HEK293 (cell line): ENCODE data around the gene GSK3B.

Source experiments
- CTCF ChIA-PET: fragments of 350-600 bp; formaldehyde crosslinking; extraction: SDS; loops from one replicate; lab custom pipeline; 2021; ENCODE audit warnings: antibody characterized with exemption; lab: Yijun Ruan, JAX
- POLR2A ChIA-PET: fragments of 300-600 bp; formaldehyde crosslinking; extraction: SDS; loops from one replicate; lab custom pipeline; 2020; ENCODE audit warnings: antibody characterized with exemption, inconsistent platforms; lab: Yijun Ruan, JAX
- H3K27ac ChIP-seq: fragments of 200-500 bp; sonication (Bioruptor generic); 2 replicates; pipeline ENCODE4 v1.5.1; 2014; ENCODE audit warnings: low read depth, low read length, control low read depth, inconsistent platforms; ENCODE audit errors: extremely low read depth
- H3K36me3 ChIP-seq, 2 experiments: fragments of 200-500 bp in 1 of 2; sonication (Bioruptor generic) in 1 of 2; 1 replicate in 1 of 2; 2 replicates in 1 of 2; pipeline ENCODE4 v1.5.1; 2014 to 2017; ENCODE audit warnings: inconsistent platforms in 2 of 2, low read length in 2 of 2; ENCODE audit not compliant: control insufficient read depth in 2 of 2, insufficient read depth in 1 of 2
- H3K4me1 ChIP-seq: fragments of 200-500 bp; sonication (Bioruptor generic); 2 replicates; pipeline ENCODE4 v1.5.1; 2014; ENCODE audit warnings: mild to moderate bottlenecking, low read length, inconsistent platforms; ENCODE audit not compliant: control insufficient read depth, insufficient read depth
- H3K4me3 ChIP-seq: 2 replicates; pipeline ENCODE4 v1.5.1; 2011; ENCODE audit warnings: low read depth, mild to moderate bottlenecking, control low read depth, low read length, moderate library complexity
- H3K9me3 ChIP-seq: fragments of 200-500 bp; sonication (Bioruptor generic); 2 replicates; pipeline ENCODE4 v1.5.1; 2014; ENCODE audit warnings: low read depth, low read length, inconsistent platforms; ENCODE audit not compliant: control insufficient read depth, insufficient read depth
- BCL11A ChIP-seq: fragments of 450-650 bp; formaldehyde crosslinking; IDR thresholded peaks from 2 replicates; pipeline ENCODE4 v1.5.1; 2016; ENCODE audit warnings: low read depth, missing biosample characterization, missing genetic modification characterization
- GLI4 ChIP-seq: fragments of 450-650 bp; formaldehyde crosslinking; IDR thresholded peaks from 2 replicates; pipeline ENCODE4 v1.5.1; 2016; ENCODE audit warnings: missing biosample characterization, missing genetic modification characterization
- KLF10 ChIP-seq: fragments of 450-650 bp; IDR thresholded peaks from 2 replicates; pipeline ENCODE4 v1.5.1; 2018; ENCODE audit warnings: missing biosample characterization, mild to moderate bottlenecking, missing genetic modification characterization
- SP7 ChIP-seq: fragments of 450-650 bp; formaldehyde crosslinking; IDR thresholded peaks from 2 replicates; pipeline ENCODE4 v1.5.1; 2016; ENCODE audit warnings: missing biosample characterization, missing genetic modification characterization
- TRIM28 ChIP-seq: IDR thresholded peaks from 2 replicates; pipeline ENCODE4 v1.6.1; 2011; ENCODE audit warnings: low read length, control low read depth, borderline replicate concordance
- ZBTB20 ChIP-seq: fragments of 450-650 bp; formaldehyde crosslinking; IDR thresholded peaks from 2 replicates; pipeline ENCODE4 v1.5.1; 2016; ENCODE audit warnings: missing biosample characterization, missing genetic modification characterization
- ZFHX2 ChIP-seq: fragments of 450-650 bp; formaldehyde crosslinking; conservative IDR thresholded peaks from 2 replicates; pipeline ENCODE4 v1.5.1; 2016; ENCODE audit warnings: missing biosample characterization, missing genetic modification characterization
- ZNF169 ChIP-seq: fragments of 450-650 bp; formaldehyde crosslinking; IDR thresholded peaks from 2 replicates; pipeline ENCODE4 v1.5.1; 2016; ENCODE audit warnings: missing biosample characterization, missing genetic modification characterization
- ZNF175 ChIP-seq: fragments of 450-650 bp; formaldehyde crosslinking; IDR thresholded peaks from 2 replicates; pipeline ENCODE4 v1.5.1; 2016; ENCODE audit warnings: missing biosample characterization, missing genetic modification characterization
- ZNF202 ChIP-seq: fragments of 450-650 bp; formaldehyde crosslinking; IDR thresholded peaks from 2 replicates; pipeline ENCODE4 v1.5.1; 2016; ENCODE audit warnings: missing biosample characterization, missing genetic modification characterization, borderline replicate concordance
- ZNF221 ChIP-seq: fragments of 450-650 bp; formaldehyde crosslinking; IDR thresholded peaks from 2 replicates; pipeline ENCODE4 v1.5.1; 2017; ENCODE audit warnings: missing biosample characterization, missing genetic modification characterization, borderline replicate concordance
- ZNF433 ChIP-seq: fragments of 450-650 bp; formaldehyde crosslinking; IDR thresholded peaks from 2 replicates; pipeline ENCODE4 v1.5.1; 2016; ENCODE audit warnings: missing biosample characterization, missing genetic modification characterization, low read depth
- ZNF510 ChIP-seq: fragments of 450-650 bp; formaldehyde crosslinking; IDR thresholded peaks from 2 replicates; pipeline ENCODE4 v1.5.1; 2018; ENCODE audit warnings: mild to moderate bottlenecking, missing genetic modification characterization, missing biosample characterization; ENCODE audit not compliant: insufficient replicate concordance
- ZNF529 ChIP-seq: fragments of 450-650 bp; formaldehyde crosslinking; IDR thresholded peaks from 2 replicates; pipeline ENCODE4 v1.5.1; 2017; ENCODE audit warnings: missing genetic modification characterization, missing biosample characterization; ENCODE audit not compliant: insufficient replicate concordance
- ZNF530 ChIP-seq: fragments of 450-650 bp; formaldehyde crosslinking; IDR thresholded peaks from 2 replicates; pipeline ENCODE4 v1.5.1; 2016; ENCODE audit warnings: low read depth, missing biosample characterization, missing genetic modification characterization
- ZNF624 ChIP-seq: fragments of 450-650 bp; formaldehyde crosslinking; IDR thresholded peaks from 2 replicates; pipeline ENCODE4 v1.5.1; 2017; ENCODE audit warnings: missing biosample characterization, missing genetic modification characterization
- ZNF629 ChIP-seq: fragments of 450-650 bp; formaldehyde crosslinking; IDR thresholded peaks from 2 replicates; pipeline ENCODE4 v1.5.1; 2017; ENCODE audit warnings: missing biosample characterization, missing genetic modification characterization
- ZNF747 ChIP-seq: fragments of 450-650 bp; formaldehyde crosslinking; IDR thresholded peaks from 2 replicates; pipeline ENCODE4 v1.5.1; 2016; ENCODE audit warnings: missing biosample characterization, missing genetic modification characterization
- ZNF776 ChIP-seq: fragments of 450-650 bp; formaldehyde crosslinking; IDR thresholded peaks from 2 replicates; pipeline ENCODE4 v1.5.0; 2017; ENCODE audit warnings: missing biosample characterization, missing genetic modification characterization, borderline replicate concordance
- ZNF837 ChIP-seq: fragments of 450-650 bp; formaldehyde crosslinking; IDR thresholded peaks from 2 replicates; pipeline ENCODE4 v1.5.1; 2016; ENCODE audit warnings: missing biosample characterization, missing genetic modification characterization
- ZSCAN23 ChIP-seq: fragments of 450-650 bp; formaldehyde crosslinking; IDR thresholded peaks from 2 replicates; pipeline ENCODE4 v1.5.1; 2016; ENCODE audit warnings: missing biosample characterization, missing genetic modification characterization
- ZSCAN30 ChIP-seq: fragments of 450-650 bp; IDR thresholded peaks from 2 replicates; pipeline ENCODE4 v1.5.1; 2018; ENCODE audit warnings: missing biosample characterization, mild to moderate bottlenecking, missing genetic modification characterization, moderate library complexity
- TF ChIP-seq, protein P1 (sequence below): sonication (generic); formaldehyde crosslinking; IDR thresholded peaks from 2 replicates; pipeline ENCODE4 v1.8.1; 2022; ENCODE audit warnings: mild to moderate bottlenecking, moderate library complexity, missing genetic modification reagents
- TF ChIP-seq, protein P2 (sequence below): fragments of 450-650 bp; formaldehyde crosslinking; IDR thresholded peaks from 2 replicates; pipeline ENCODE4 v1.5.1; 2016; ENCODE audit warnings: missing biosample characterization, missing genetic modification characterization
- TF ChIP-seq, protein P3 (sequence below): fragments of 450-650 bp; formaldehyde crosslinking; IDR thresholded peaks from 2 replicates; pipeline ENCODE4 v1.5.1; 2016; ENCODE audit warnings: missing biosample characterization, missing genetic modification characterization, low read depth
- TF ChIP-seq, protein P4 (sequence below): fragments of 450-650 bp; formaldehyde crosslinking; optimal IDR thresholded peaks from 2 replicates; pipeline ENCODE3; 2016; ENCODE audit warnings: missing biosample characterization, mild to moderate bottlenecking, missing genetic modification characterization

GSK3B gene

DNA sequence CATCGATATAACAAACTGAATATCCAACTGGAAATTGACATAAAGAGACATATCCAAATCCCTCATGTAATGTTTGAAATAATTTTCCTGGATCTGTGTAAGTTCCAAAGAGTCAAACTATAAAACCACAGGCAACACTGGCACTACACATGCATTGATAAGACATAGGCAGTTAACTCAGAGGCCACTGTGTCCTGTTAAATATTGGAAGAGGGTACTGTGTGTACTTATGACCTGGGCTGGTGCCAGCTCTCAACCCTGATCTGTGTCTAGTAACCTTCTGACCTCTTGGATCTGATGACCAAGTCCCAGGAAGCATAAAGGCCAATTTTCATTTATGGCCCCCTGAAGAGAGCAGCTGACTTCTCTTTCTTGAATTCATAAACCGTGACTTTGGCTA is 307.8 kb downstream of the GSK3B start (continued):
- no peak for TF ChIP-seq ZNF433 (tag by site-specific recombination)
- no peak for TF ChIP-seq ZFHX2 (tag by site-specific recombination)
- no peak for TF ChIP-seq ZNF629 (tag by site-specific recombination)
- TF ChIP-seq GLI4 (tag by site-specific recombination), result no peak
- TF ChIP-seq KLF10, result no peak
- TF ChIP-seq ZNF530, result no peak
- no peak for TF ChIP-seq ZNF747 (tag by site-specific recombination)
- no peak for TF ChIP-seq ZSCAN30 (tag by site-specific recombination)
- TF ChIP-seq ZNF776 (tag by site-specific recombination), result no peak
- TF ChIP-seq BCL11A (tag by site-specific recombination), result no peak
- TF ChIP-seq, protein P1, sequence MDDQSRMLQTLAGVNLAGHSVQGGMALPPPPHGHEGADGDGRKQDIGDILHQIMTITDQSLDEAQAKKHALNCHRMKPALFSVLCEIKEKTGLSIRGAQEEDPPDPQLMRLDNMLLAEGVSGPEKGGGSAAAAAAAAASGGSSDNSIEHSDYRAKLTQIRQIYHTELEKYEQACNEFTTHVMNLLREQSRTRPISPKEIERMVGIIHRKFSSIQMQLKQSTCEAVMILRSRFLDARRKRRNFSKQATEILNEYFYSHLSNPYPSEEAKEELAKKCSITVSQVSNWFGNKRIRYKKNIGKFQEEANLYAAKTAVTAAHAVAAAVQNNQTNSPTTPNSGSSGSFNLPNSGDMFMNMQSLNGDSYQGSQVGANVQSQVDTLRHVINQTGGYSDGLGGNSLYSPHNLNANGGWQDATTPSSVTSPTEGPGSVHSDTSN (CRISPR knock-in tag), result no peak
- TF ChIP-seq SP7 (tag by site-specific recombination), result no peak

DNA sequence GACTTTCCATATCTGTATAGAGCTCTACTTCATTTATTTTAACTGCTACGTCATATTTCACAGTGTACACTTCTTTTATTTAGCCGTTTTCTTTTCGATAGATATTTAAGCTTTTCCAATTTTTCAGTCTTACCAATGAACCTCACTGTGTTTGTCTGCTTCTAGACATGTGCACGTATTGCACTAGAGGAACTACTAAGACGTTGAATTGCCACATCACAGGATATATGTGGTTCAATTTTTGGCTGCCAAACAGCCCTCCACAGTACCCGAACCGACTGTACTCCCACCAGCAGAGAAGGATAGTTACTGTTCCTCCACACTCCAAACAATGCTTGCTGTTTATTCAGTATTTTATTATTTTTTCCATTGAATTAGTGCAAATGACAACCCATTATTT is 310.4 kb downstream of the GSK3B start:
- Histone ChIP-seq H3K4me1 (no peaks in the 10 kb centered on the region), H3K9me3 (no peaks in the 10 kb centered on the region), H3K4me3 (no peak overlapping the region), H3K36me3 (no peaks in the 10 kb centered on the region)
- peak; percentile 66 for TF ChIP-seq ZNF510 (tag by site-specific recombination)
- TF ChIP-seq, protein P2, sequence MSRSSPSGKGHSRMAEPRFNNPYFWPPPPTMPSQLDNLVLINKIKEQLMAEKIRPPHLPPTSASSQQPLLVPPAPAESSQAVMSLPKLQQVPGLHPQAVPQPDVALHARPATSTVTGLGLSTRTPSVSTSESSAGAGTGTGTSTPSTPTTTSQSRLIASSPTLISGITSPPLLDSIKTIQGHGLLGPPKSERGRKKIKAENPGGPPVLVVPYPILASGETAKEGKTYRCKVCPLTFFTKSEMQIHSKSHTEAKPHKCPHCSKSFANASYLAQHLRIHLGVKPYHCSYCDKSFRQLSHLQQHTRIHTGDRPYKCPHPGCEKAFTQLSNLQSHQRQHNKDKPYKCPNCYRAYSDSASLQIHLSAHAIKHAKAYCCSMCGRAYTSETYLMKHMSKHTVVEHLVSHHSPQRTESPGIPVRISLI (tag by site-specific recombination), result no peak
- no peak for TF ChIP-seq ZNF624 (tag by site-specific recombination)
- TF ChIP-seq, all 188 proteins: peak for 1
- POLR2A ChIA-PET, result no interaction called here
- CTCF ChIA-PET, result no interaction called here
- no peak overlapping the region for H3K27ac ChIP-seq

DNA sequence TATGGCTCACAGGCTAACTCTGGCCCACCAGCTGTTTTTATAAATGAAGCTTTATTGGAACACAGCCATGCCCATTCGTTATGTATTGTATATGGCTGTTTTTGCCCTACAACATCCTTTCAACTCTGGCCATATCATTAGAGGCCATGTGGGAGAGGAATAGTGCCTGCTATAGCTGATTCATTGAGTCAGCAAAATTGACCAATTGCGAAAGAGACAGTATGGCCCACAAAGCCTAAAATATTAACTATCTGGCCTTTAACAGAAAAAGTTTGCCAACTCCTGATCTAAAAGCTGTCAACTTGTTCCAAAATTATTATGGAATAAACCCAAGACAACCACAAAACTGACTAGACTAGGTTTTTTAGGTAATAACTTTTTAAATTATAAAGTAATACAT is 311.0 kb downstream of the GSK3B start:
- H3K9me3 ChIP-seq, result no peaks in the 10 kb centered on the region
- H3K4me3 ChIP-seq, result no peak overlapping the region
- no peak for TF ChIP-seq ZNF221
- TF ChIP-seq ZBTB20 (tag by site-specific recombination), result no peak
- TF ChIP-seq ZNF169 (tag by site-specific recombination), result no peak
- no peak overlapping the region for H3K27ac ChIP-seq
- H3K4me1 ChIP-seq, result no peaks in the 10 kb centered on the region
- POLR2A ChIA-PET, result no interaction called here
- CTCF ChIA-PET, result no interaction called here
- H3K36me3 ChIP-seq, result no peaks in the 10 kb centered on the region

DNA sequence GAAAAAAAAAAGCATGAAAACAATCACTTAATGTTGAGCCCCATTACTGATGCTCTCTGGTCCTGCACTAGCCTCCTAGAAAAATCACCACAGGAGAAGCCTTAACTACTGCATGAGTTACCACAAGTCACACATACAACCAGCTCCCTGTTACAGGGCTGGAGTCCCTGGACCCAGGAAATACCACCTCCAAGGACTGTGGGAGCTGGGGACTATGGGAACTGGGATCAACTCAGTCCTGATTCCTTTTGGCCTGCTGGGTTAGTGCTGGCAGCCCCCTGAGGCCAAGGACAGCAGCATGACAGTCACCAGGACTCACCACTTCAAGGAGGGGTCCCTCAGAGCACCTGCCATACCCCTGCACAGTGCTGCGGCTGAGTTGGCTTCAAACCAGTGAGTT is 311.8 kb downstream of the GSK3B start:
- Histone ChIP-seq H3K36me3 (no peaks in the 10 kb centered on the region), H3K4me1 (no peaks in the 10 kb centered on the region), H3K4me3 (no peak overlapping the region), H3K9me3 (no peaks in the 10 kb centered on the region), H3K27ac (no peak overlapping the region)
- ChIA-PET POLR2A (no interaction called here), CTCF (no interaction called here)
- TF ChIP-seq ZNF510 (tag by site-specific recombination), result no peak
- no peak for TF ChIP-seq ZSCAN23 (tag by site-specific recombination)
- TF ChIP-seq ZNF202, result no peak
- TF ChIP-seq ZNF837, result no peak
- TF ChIP-seq TRIM28, result no peak
- TF ChIP-seq, protein P3, sequence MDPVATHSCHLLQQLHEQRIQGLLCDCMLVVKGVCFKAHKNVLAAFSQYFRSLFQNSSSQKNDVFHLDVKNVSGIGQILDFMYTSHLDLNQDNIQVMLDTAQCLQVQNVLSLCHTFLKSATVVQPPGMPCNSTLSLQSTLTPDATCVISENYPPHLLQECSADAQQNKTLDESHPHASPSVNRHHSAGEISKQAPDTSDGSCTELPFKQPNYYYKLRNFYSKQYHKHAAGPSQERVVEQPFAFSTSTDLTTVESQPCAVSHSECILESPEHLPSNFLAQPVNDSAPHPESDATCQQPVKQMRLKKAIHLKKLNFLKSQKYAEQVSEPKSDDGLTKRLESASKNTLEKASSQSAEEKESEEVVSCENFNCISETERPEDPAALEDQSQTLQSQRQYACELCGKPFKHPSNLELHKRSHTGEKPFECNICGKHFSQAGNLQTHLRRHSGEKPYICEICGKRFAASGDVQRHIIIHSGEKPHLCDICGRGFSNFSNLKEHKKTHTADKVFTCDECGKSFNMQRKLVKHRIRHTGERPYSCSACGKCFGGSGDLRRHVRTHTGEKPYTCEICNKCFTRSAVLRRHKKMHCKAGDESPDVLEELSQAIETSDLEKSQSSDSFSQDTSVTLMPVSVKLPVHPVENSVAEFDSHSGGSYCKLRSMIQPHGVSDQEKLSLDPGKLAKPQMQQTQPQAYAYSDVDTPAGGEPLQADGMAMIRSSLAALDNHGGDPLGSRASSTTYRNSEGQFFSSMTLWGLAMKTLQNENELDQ (tag by site-specific recombination), result no peak
- no peak for TF ChIP-seq ZNF175 (tag by site-specific recombination)
- no peak for TF ChIP-seq ZNF529 (tag by site-specific recombination)
- TF ChIP-seq, protein P4, sequence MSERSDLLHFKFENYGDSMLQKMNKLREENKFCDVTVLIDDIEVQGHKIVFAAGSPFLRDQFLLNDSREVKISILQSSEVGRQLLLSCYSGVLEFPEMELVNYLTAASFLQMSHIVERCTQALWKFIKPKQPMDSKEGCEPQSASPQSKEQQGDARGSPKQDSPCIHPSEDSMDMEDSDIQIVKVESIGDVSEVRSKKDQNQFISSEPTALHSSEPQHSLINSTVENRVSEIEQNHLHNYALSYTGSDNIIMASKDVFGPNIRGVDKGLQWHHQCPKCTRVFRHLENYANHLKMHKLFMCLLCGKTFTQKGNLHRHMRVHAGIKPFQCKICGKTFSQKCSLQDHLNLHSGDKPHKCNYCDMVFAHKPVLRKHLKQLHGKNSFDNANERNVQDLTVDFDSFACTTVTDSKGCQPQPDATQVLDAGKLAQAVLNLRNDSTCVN (tag by site-specific recombination), result no peak
